ENCODE measurements around the gene MMD.
A peak's percentile ranks its signal among the peaks of the same experiment; 100 is the strongest.
"Not testable (repeated sequence)": the region's sequence is repeated elsewhere in the genome, so short reads cannot be mapped to it uniquely, and the experiment has no call there.

The MMD gene

GRCh38 chr17:55390364-55390977, 31.2 kb downstream of the MMD start:
- no peak for DNase-seq

- DNase-seq, result not testable (repeated sequence)
These were observed 31.9 kb downstream of the MMD start for GRCh38 chr17:55389715-55390114.

GRCh38 chr17:55388842-55389241, 32.8 kb downstream of the MMD start:
- no peak for DNase-seq

- no peak for DNase-seq
These were observed 34.8 kb downstream of the MMD start for GRCh38 chr17:55386796-55387332.

GRCh38 chr17:55384643-55385232, 36.9 kb downstream of the MMD start:
- no peak for DNase-seq

GRCh38 chr17:55383771-55384642, 37.6 kb downstream of the MMD start:
- no peak for DNase-seq

- no peak for DNase-seq
These were observed 40.4 kb downstream of the MMD start for GRCh38 chr17:55381017-55381770.

- DNase-seq, result no peak
These were observed 43.9 kb downstream of the MMD start for GRCh38 chr17:55377671-55378275.

- no peak for DNase-seq
These were observed 52.9 kb downstream of the MMD start for GRCh38 chr17:55368706-55369105.

- DNase-seq, result no peak
These were observed 55.6 kb downstream of the MMD start for GRCh38 chr17:55366020-55366481.

GRCh38 chr17:55363033-55363432, 58.6 kb downstream of the MMD start:
- DNase-seq, result no peak

- no peak for DNase-seq
These were observed 60.7 kb downstream of the MMD start for GRCh38 chr17:55360971-55361370.

- DNase-seq, result peak; percentile 71
These were observed 65.0 kb downstream of the MMD start for GRCh38 chr17:55356434-55357328.

- DNase-seq, result no peak
These were observed 66.7 kb downstream of the MMD start for GRCh38 chr17:55354941-55355340.

GRCh38 chr17:55354010-55354409, 67.6 kb downstream of the MMD start:
- no peak for DNase-seq

- no peak for DNase-seq
These were observed 70.4 kb downstream of the MMD start for GRCh38 chr17:55351226-55351625.

- DNase-seq, result no peak
These were observed 70.8 kb downstream of the MMD start for GRCh38 chr17:55350825-55351205.

- DNase-seq, result peak; percentile 60
These were observed 72.8 kb downstream of the MMD start for GRCh38 chr17:55348749-55349354.

- DNase-seq, result no peak
These were observed 74.3 kb downstream of the MMD start for GRCh38 chr17:55347341-55347740.

- DNase-seq, result no peak
These were observed 75.0 kb downstream of the MMD start for GRCh38 chr17:55346658-55347057.

- DNase-seq, result no peak
These were observed 76.5 kb downstream of the MMD start for GRCh38 chr17:55345132-55345531.

Data from CD4-positive, alpha-beta T cell treated with Interleukin-12 subunit alpha and Interleukin-12 subunit beta, for 1 hour (primary cell).